Stromal cell of bone marrow (primary cell): ENCODE results near the gene CHST10.
"Not testable (repeated sequence)": the region's sequence is repeated elsewhere in the genome, so short reads cannot be mapped to it uniquely, and the experiment has no call there.

Experiments used
- DNase-seq: peaks from one replicate; pipeline ENCODE4 v3.0.0-alpha.2; 2012; ENCODE audit warnings: low read depth

Gene CHST10

GRCh38 chr2:100416935-100417710 is at the start of gene CHST10:
Gene CHST10, minus strand, starts transcription at chr2:100417668. Its CDS starts 10,993 bp downstream, at chr2:100406675.
- peak; percentile 9 for DNase-seq

GRCh38 chr2:100460904-100461530 is 43.5 kb upstream of the CHST10 start:
- no peak for DNase-seq

- not testable (repeated sequence) for DNase-seq
Observed at GRCh38 chr2:100456357-100456756, 38.9 kb upstream of the CHST10 start.

- no peak for DNase-seq
Observed at GRCh38 chr2:100453853-100454252, 36.4 kb upstream of the CHST10 start.

- DNase-seq, result no peak
Observed at GRCh38 chr2:100451734-100452133, 34.3 kb upstream of the CHST10 start.

- no peak for DNase-seq
Observed at GRCh38 chr2:100451092-100451491, 33.6 kb upstream of the CHST10 start.

- peak; percentile 6 for DNase-seq
Observed at GRCh38 chr2:100446696-100447095, 29.2 kb upstream of the CHST10 start.

- no peak for DNase-seq
Observed at GRCh38 chr2:100437751-100438150, 20.3 kb upstream of the CHST10 start.

- DNase-seq, result no peak
Observed at GRCh38 chr2:100429726-100430125, 12.3 kb upstream of the CHST10 start.

GRCh38 chr2:100427627-100428258 is 10.3 kb upstream of the CHST10 start:
- no peak for DNase-seq

- no peak for DNase-seq
Observed at GRCh38 chr2:100427111-100427510, 9.6 kb upstream of the CHST10 start.

- DNase-seq, result no peak
Observed at GRCh38 chr2:100426384-100426720, 8.9 kb upstream of the CHST10 start.

GRCh38 chr2:100425573-100426383 is 8.3 kb upstream of the CHST10 start:
- no peak for DNase-seq

- DNase-seq, result no peak
Observed at GRCh38 chr2:100425107-100425506, 7.6 kb upstream of the CHST10 start.

GRCh38 chr2:100424277-100424875 is 6.9 kb upstream of the CHST10 start:
- DNase-seq, result no peak

- DNase-seq, result no peak
Observed at GRCh38 chr2:100423631-100424030, 6.2 kb upstream of the CHST10 start.

- DNase-seq, result no peak
Observed at GRCh38 chr2:100422320-100423055, 5.0 kb upstream of the CHST10 start.

- DNase-seq, result no peak
Observed at GRCh38 chr2:100419915-100420314, 2.4 kb upstream of the CHST10 start.

- DNase-seq, result no peak
Observed at GRCh38 chr2:100418406-100418962, 1.0 kb upstream of the CHST10 start.

GRCh38 chr2:100417711-100418124 is 250 bp upstream of the CHST10 start:
- DNase-seq, result no peak

- no peak for DNase-seq
Observed at GRCh38 chr2:100416397-100416934, 1.0 kb downstream of the CHST10 start.
